K562 (cell line): ENCODE data around the gene MOG.

ENCODE experiments used
- CAMTA2 ChIP-seq: fragments of 250-450 bp; sonication (Bioruptor Pico); conservative IDR thresholded peaks from 2 replicates; pipeline ENCODE4 v1.5.1; 2022
- TAF1 ChIP-seq: IDR thresholded peaks from 2 replicates; pipeline ENCODE4 v1.6.1; 2011; ENCODE audit warnings: mild to moderate bottlenecking, low read length, moderate library complexity; ENCODE audit not compliant: insufficient read depth, control insufficient read depth, severe bottlenecking; ENCODE audit errors: extremely low read depth
- ZNF780A ChIP-seq: fragments of 250-450 bp; sonication (Bioruptor Pico); IDR thresholded peaks from 2 replicates; pipeline ENCODE4 v1.5.0; 2021; ENCODE audit warnings: mild to moderate bottlenecking

DNA sequence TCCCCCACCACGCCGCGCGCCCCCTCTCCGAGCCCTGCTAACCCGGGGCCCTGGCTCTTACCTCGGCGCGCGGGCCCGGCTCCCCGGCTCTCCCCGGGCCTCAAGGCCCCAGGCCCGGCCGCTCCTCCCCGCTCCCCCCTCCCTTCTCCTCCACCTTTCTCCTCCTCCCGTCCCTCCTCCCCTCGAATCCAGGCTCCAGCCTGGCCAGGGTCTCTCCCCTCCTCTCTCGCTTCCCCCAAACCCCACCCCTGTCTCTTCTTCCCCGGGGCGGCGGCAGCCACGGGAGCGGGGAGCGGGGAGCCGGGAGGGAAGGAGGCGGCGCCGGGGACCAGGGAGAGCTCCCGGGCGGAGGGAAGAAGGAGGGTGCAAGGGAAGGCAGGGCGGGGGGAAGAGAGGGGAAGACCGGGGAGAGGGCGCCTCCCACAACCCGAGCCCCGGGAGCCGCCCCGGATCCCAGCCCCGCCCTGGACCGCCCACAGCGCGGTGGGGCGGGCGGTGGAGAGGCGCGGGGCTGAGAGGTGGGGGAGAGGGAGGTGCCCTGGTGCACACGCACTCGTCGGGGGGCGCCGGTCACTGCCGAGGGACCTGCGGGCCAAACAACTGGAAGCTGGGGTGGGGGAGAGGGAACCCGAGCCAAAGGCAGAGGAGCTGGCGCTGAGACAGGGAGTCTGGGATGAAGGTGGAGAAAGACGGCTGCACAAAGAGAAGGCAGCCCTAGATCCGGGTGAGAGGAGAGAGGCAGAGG lies 23.9 kb upstream of the MOG start, which contains the start of gene GABBR1:
- TF ChIP-seq ZNF780A (no peak), CAMTA2 (CRISPR knock-in tag) (no peak), TAF1 (no peak)
